ENCODE results near the gene PERM1. TPM values are rescaled to one million over a fixed set of nuclear protein-coding genes. Genes with fewer than 3 reads are reported as not detected.

PERM1 gene
- total RNA-seq, 1 donor from 2014 or later: not detected

GRCh38 chr1:966135-966703 is 15.7 kb downstream of the PERM1 start, which contains the start of gene PLEKHN1:
Gene PLEKHN1 (plus strand): TSS chr1:966482. CDS start chr1:966532, 50 bp downstream.
- no peak for DNase-seq (ENCODE audit: low spot score)

- DNase-seq (ENCODE audit: low spot score): no peak
Measured at GRCh38 chr1:965526-966134, 16.3 kb downstream of the PERM1 start.

GRCh38 chr1:964691-965525 is 17.0 kb downstream of the PERM1 start:
- DNase-seq (ENCODE audit: low spot score): no peak

GRCh38 chr1:963746-964525 is 18.0 kb downstream of the PERM1 start:
- no peak for DNase-seq (ENCODE audit: low spot score)

GRCh38 chr1:963301-963651 is 18.6 kb downstream of the PERM1 start:
- no peak for DNase-seq (ENCODE audit: low spot score)

GRCh38 chr1:962381-963300 is 19.3 kb downstream of the PERM1 start:
- DNase-seq (ENCODE audit: low spot score): no peak

GRCh38 chr1:961132-961669 is 20.7 kb downstream of the PERM1 start:
- DNase-seq (ENCODE audit: low spot score): no peak

GRCh38 chr1:960363-961131 is 21.3 kb downstream of the PERM1 start, which contains the start of gene KLHL17:
Gene KLHL17 (plus strand): TSS chr1:960584. CDS start chr1:960694, 110 bp downstream.
- no peak for DNase-seq (ENCODE audit: low spot score)

GRCh38 chr1:959731-960362 is 22.0 kb downstream of the PERM1 start:
- no peak for DNase-seq (ENCODE audit: low spot score)

GRCh38 chr1:958823-959730 is 22.8 kb downstream of the PERM1 start, which contains the start of gene NOC2L:
Gene NOC2L (minus strand): TSS chr1:959256. CDS start chr1:959240, 16 bp downstream.
- peak; percentile 99 for DNase-seq (ENCODE audit: low spot score)

- no peak for DNase-seq (ENCODE audit: low spot score)
Measured at GRCh38 chr1:956636-957035, 25.3 kb downstream of the PERM1 start.

- DNase-seq (ENCODE audit: low spot score): no peak
Measured at GRCh38 chr1:955474-955873, 26.4 kb downstream of the PERM1 start.

GRCh38 chr1:954927-955326 is 27.0 kb downstream of the PERM1 start:
- no peak for DNase-seq (ENCODE audit: low spot score)

GRCh38 chr1:953524-954320 is 28.2 kb downstream of the PERM1 start:
- no peak for DNase-seq (ENCODE audit: low spot score)

- no peak for DNase-seq (ENCODE audit: low spot score)
Measured at GRCh38 chr1:952603-953002, 29.3 kb downstream of the PERM1 start.

- DNase-seq (ENCODE audit: low spot score): no peak
Measured at GRCh38 chr1:952201-952600, 29.7 kb downstream of the PERM1 start.

- no peak for DNase-seq (ENCODE audit: low spot score)
Measured at GRCh38 chr1:951364-951763, 30.5 kb downstream of the PERM1 start.
